ENCODE measurements around the gene PLAAT4. TPM values are rescaled to one million over a fixed set of nuclear protein-coding genes. Genes with fewer than 3 reads are reported as not detected.

The PLAAT4 gene
- polyA plus RNA-seq (2013) = 0.79 and 0.99 TPM in 2 replicates

GRCh38 chr11:63536669-63537292 is at the start of gene PLAAT4:
TSS of gene PLAAT4 (plus strand) at chr11:63536808. CDS start at chr11:63536869, 61 bp downstream.
- H2BK120ac ChIP-seq (ENCODE audit: insufficient read depth, low read length, poor library complexity) = no peak within 1 kb of the TSS
- H3K9ac ChIP-seq (ENCODE audit: low read length) = no peak within 1 kb of the TSS
- H2BK5ac ChIP-seq (ENCODE audit: low read depth, low read length, poor library complexity) = no peak within 1 kb of the TSS
- no peak within 1 kb of the TSS for H3K23ac ChIP-seq (ENCODE audit: low read length)
- H3K27me3 ChIP-seq (ENCODE audit: insufficient read depth, low read length) = no peaks in the 10 kb centered on the region
- H4K91ac ChIP-seq (ENCODE audit: low read depth, low read length) = no peak within 1 kb of the TSS
- no peaks in the 10 kb centered on the region for H3K36me3 ChIP-seq (ENCODE audit: control insufficient read depth in 1 of 2, insufficient read depth in 2 of 2, low read length in 2 of 2)
- DNase-seq = peak in 1 of 2 donors; percentile 34
- H3K4me2 ChIP-seq (ENCODE audit: low read length) = no peak within 1 kb of the TSS
- H2AK5ac ChIP-seq (ENCODE audit: low read length) = no peak within 1 kb of the TSS
- no peak within 1 kb of the TSS for H4K12ac ChIP-seq (ENCODE audit: low read depth, low read length)
- H3K18ac ChIP-seq (ENCODE audit: low read length) = no peak within 1 kb of the TSS
- peak within 1 kb of the TSS; percentile 7 for H2BK12ac ChIP-seq (ENCODE audit: low read length)
- peaks cover 3% of the 10 kb centered on the region for H3K9me3 ChIP-seq (ENCODE audit: insufficient read depth, low read depth, low read length)
- no peak within 1 kb of the TSS for H3K27ac ChIP-seq (ENCODE audit: low read depth, low read length)
- H3K14ac ChIP-seq (ENCODE audit: low read length) = no peak within 1 kb of the TSS
- no peak within 1 kb of the TSS for H2AFZ ChIP-seq (ENCODE audit: insufficient read depth, low read length, poor library complexity)
- H3K4ac ChIP-seq (ENCODE audit: low read depth, low read length) = no peak within 1 kb of the TSS
- no peak within 1 kb of the TSS for H3K4me3 ChIP-seq (ENCODE audit: low read depth, low read length)
- no peaks in the 10 kb centered on the region for H3K79me2 ChIP-seq (ENCODE audit: control insufficient read depth, insufficient read depth, low read length, poor library complexity)
- no peak within 1 kb of the TSS for H4K8ac ChIP-seq (ENCODE audit: low read depth, low read length)
- WGBS (ENCODE audit: extremely low coverage, insufficient coverage, insufficient read length) = no CpG with 5 or more reads among the region's 10 CpGs
- H3K4me1 ChIP-seq (ENCODE audit: control insufficient read depth in 1 of 2, insufficient read depth in 2 of 2, low read length in 2 of 2) = peaks cover 9 to 12% of the 10 kb centered on the region in 2 experiments
- H3K79me1 ChIP-seq (ENCODE audit: low read length) = peaks cover 4% of the 10 kb centered on the region

- no peak overlapping the region for H3K9ac ChIP-seq (ENCODE audit: low read length)
- H3K4me2 ChIP-seq (ENCODE audit: low read length) = no peak overlapping the region
- no peak overlapping the region for H2AFZ ChIP-seq (ENCODE audit: insufficient read depth, low read length, poor library complexity)
- no peak overlapping the region for H3K27ac ChIP-seq (ENCODE audit: low read depth, low read length)
- H2BK12ac ChIP-seq (ENCODE audit: low read length) = no peak overlapping the region
- H2AK5ac ChIP-seq (ENCODE audit: low read length) = no peak overlapping the region
- no peaks in the 10 kb centered on the region for H3K9me3 ChIP-seq (ENCODE audit: insufficient read depth, low read depth, low read length)
- H3K4me3 ChIP-seq (ENCODE audit: low read depth, low read length) = no peak overlapping the region
- H3K14ac ChIP-seq (ENCODE audit: low read length) = no peak overlapping the region
- no peak overlapping the region for H3K4ac ChIP-seq (ENCODE audit: low read depth, low read length)
- H4K8ac ChIP-seq (ENCODE audit: low read depth, low read length) = no peak overlapping the region
- H3K27me3 ChIP-seq (ENCODE audit: insufficient read depth, low read length) = no peaks in the 10 kb centered on the region
- no peak overlapping the region for H3K23ac ChIP-seq (ENCODE audit: low read length)
- peaks cover 3 to 7% of the 10 kb centered on the region in 2 experiments for H3K4me1 ChIP-seq (ENCODE audit: control insufficient read depth in 1 of 2, insufficient read depth in 2 of 2, low read length in 2 of 2)
- H3K18ac ChIP-seq (ENCODE audit: low read length) = no peak overlapping the region
- no CpG with 5 or more reads among the region's 1 CpG for WGBS (ENCODE audit: extremely low coverage, insufficient coverage, insufficient read length)
- H3K79me2 ChIP-seq (ENCODE audit: control insufficient read depth, insufficient read depth, low read length, poor library complexity) = peaks cover 3% of the 10 kb centered on the region
- no peak overlapping the region for H2BK5ac ChIP-seq (ENCODE audit: low read depth, low read length, poor library complexity)
- no peak overlapping the region for H4K91ac ChIP-seq (ENCODE audit: low read depth, low read length)
- peaks cover 11% of the 10 kb centered on the region for H3K79me1 ChIP-seq (ENCODE audit: low read length)
- H2BK120ac ChIP-seq (ENCODE audit: insufficient read depth, low read length, poor library complexity) = no peak overlapping the region
- DNase-seq = no peak
- H4K12ac ChIP-seq (ENCODE audit: low read depth, low read length) = no peak overlapping the region
- no peaks in the 10 kb centered on the region for H3K36me3 ChIP-seq (ENCODE audit: control insufficient read depth in 1 of 2, insufficient read depth in 2 of 2, low read length in 2 of 2)
Observed at GRCh38 chr11:63488789-63489188, 47.8 kb upstream of the PLAAT4 start.

GRCh38 chr11:63489879-63490278 is 46.7 kb upstream of the PLAAT4 start:
- Histone ChIP-seq H2AK5ac (ENCODE audit: low read length) (no peak overlapping the region), H2BK120ac (ENCODE audit: insufficient read depth, low read length, poor library complexity) (no peak overlapping the region), H3K4me3 (ENCODE audit: low read depth, low read length) (no peak overlapping the region), H3K23ac (ENCODE audit: low read length) (no peak overlapping the region), H4K91ac (ENCODE audit: low read depth, low read length) (no peak overlapping the region), H3K14ac (ENCODE audit: low read length) (no peak overlapping the region), H3K4me1 (ENCODE audit: control insufficient read depth in 1 of 2, insufficient read depth in 2 of 2, low read length in 2 of 2) (peaks cover 3 to 7% of the 10 kb centered on the region in 2 experiments), H3K18ac (ENCODE audit: low read length) (no peak overlapping the region), H3K9ac (ENCODE audit: low read length) (no peak overlapping the region), H3K9me3 (ENCODE audit: insufficient read depth, low read depth, low read length) (no peaks in the 10 kb centered on the region), H3K27me3 (ENCODE audit: insufficient read depth, low read length) (no peaks in the 10 kb centered on the region), H2BK5ac (ENCODE audit: low read depth, low read length, poor library complexity) (no peak overlapping the region), H4K12ac (ENCODE audit: low read depth, low read length) (no peak overlapping the region), H3K4ac (ENCODE audit: low read depth, low read length) (no peak overlapping the region), H3K79me1 (ENCODE audit: low read length) (peaks cover 11% of the 10 kb centered on the region), H3K36me3 (ENCODE audit: control insufficient read depth in 1 of 2, insufficient read depth in 2 of 2, low read length in 2 of 2) (no peaks in the 10 kb centered on the region), H4K8ac (ENCODE audit: low read depth, low read length) (no peak overlapping the region), H2AFZ (ENCODE audit: insufficient read depth, low read length, poor library complexity) (no peak overlapping the region), H3K27ac (ENCODE audit: low read depth, low read length) (no peak overlapping the region), H3K4me2 (ENCODE audit: low read length) (no peak overlapping the region), H3K79me2 (ENCODE audit: control insufficient read depth, insufficient read depth, low read length, poor library complexity) (peaks cover 3% of the 10 kb centered on the region), H2BK12ac (ENCODE audit: low read length) (no peak overlapping the region)
- DNase-seq = no peak
- no CpG with 5 or more reads among the region's 3 CpGs for WGBS (ENCODE audit: extremely low coverage, insufficient coverage, insufficient read length)

- H3K79me2 ChIP-seq (ENCODE audit: control insufficient read depth, insufficient read depth, low read length, poor library complexity) = peaks cover 3% of the 10 kb centered on the region
- peaks cover 3 to 7% of the 10 kb centered on the region in 2 experiments for H3K4me1 ChIP-seq (ENCODE audit: control insufficient read depth in 1 of 2, insufficient read depth in 2 of 2, low read length in 2 of 2)
- peak within 1 kb of the TSS; percentile 74 for H4K12ac ChIP-seq (ENCODE audit: low read depth, low read length)
- H2AK5ac ChIP-seq (ENCODE audit: low read length) = no peak within 1 kb of the TSS
- H3K14ac ChIP-seq (ENCODE audit: low read length) = peak within 1 kb of the TSS; percentile 69
- peak within 1 kb of the TSS; percentile 63 for H3K9ac ChIP-seq (ENCODE audit: low read length)
- peak within 1 kb of the TSS; percentile 37 for H2BK12ac ChIP-seq (ENCODE audit: low read length)
- peak within 1 kb of the TSS; percentile 53 for H3K18ac ChIP-seq (ENCODE audit: low read length)
- no peaks in the 10 kb centered on the region for H3K9me3 ChIP-seq (ENCODE audit: insufficient read depth, low read depth, low read length)
- H3K27me3 ChIP-seq (ENCODE audit: insufficient read depth, low read length) = no peaks in the 10 kb centered on the region
- no peaks in the 10 kb centered on the region for H3K36me3 ChIP-seq (ENCODE audit: control insufficient read depth in 1 of 2, insufficient read depth in 2 of 2, low read length in 2 of 2)
- H4K91ac ChIP-seq (ENCODE audit: low read depth, low read length) = peak within 1 kb of the TSS; percentile 86
- peak within 1 kb of the TSS; percentile 19 for H3K27ac ChIP-seq (ENCODE audit: low read depth, low read length)
- H2BK5ac ChIP-seq (ENCODE audit: low read depth, low read length, poor library complexity) = peak within 1 kb of the TSS; percentile 68
- no peak for DNase-seq
- no CpG with 5 or more reads among the region's 60 CpGs for WGBS (ENCODE audit: extremely low coverage, insufficient coverage, insufficient read length)
- H3K4me3 ChIP-seq (ENCODE audit: low read depth, low read length) = peak within 1 kb of the TSS; percentile 65
- H3K4me2 ChIP-seq (ENCODE audit: low read length) = peak within 1 kb of the TSS; percentile 99
- peak within 1 kb of the TSS; percentile 80 for H2BK120ac ChIP-seq (ENCODE audit: insufficient read depth, low read length, poor library complexity)
- H4K8ac ChIP-seq (ENCODE audit: low read depth, low read length) = peak within 1 kb of the TSS; percentile 82
- peak within 1 kb of the TSS; percentile 77 for H2AFZ ChIP-seq (ENCODE audit: insufficient read depth, low read length, poor library complexity)
- peaks cover 11% of the 10 kb centered on the region for H3K79me1 ChIP-seq (ENCODE audit: low read length)
- no peak within 1 kb of the TSS for H3K23ac ChIP-seq (ENCODE audit: low read length)
- H3K4ac ChIP-seq (ENCODE audit: low read depth, low read length) = peak within 1 kb of the TSS; percentile 24
Observed at GRCh38 chr11:63490551-63491239, 45.9 kb upstream of the PLAAT4 start, which contains the start of gene PLAAT5. TSS of gene PLAAT5 (minus strand) at chr11:63491167. CDS start at chr11:63491034, 133 bp downstream.

Data from trophoblast cell (in vitro differentiated cells and primary cell).